Muscle of leg (tissue), 11 donors: ENCODE data around the gene STXBP4. TPM values are rescaled to one million over a fixed set of nuclear protein-coding genes. Genes with fewer than 3 reads are reported as not detected.

Source experiments
- DNase-seq: peaks from one replicate; pipeline ENCODE4 v3.0.0; 2013
- H3K27ac ChIP-seq: one replicate; pipeline ENCODE4 v1.5.1; 2013; ENCODE audit warnings: mild to moderate bottlenecking, low read length, control low read depth
- H3K27me3 ChIP-seq: one replicate; pipeline ENCODE4 v1.6.1; 2013; ENCODE audit warnings: low read length; ENCODE audit not compliant: control insufficient read depth, insufficient read depth
- H3K36me3 ChIP-seq: one replicate; pipeline ENCODE4 v1.6.1; 2013; ENCODE audit warnings: low read length; ENCODE audit not compliant: control insufficient read depth, insufficient read depth
- H3K4me1 ChIP-seq: one replicate; pipeline ENCODE4 v1.6.1; 2013; ENCODE audit warnings: low read length; ENCODE audit not compliant: control insufficient read depth, insufficient read depth
- H3K4me3 ChIP-seq: one replicate; pipeline ENCODE4 v1.5.1; 2013; ENCODE audit warnings: low read length, control low read depth
- H3K9me3 ChIP-seq: replicated peaks from 2 replicates; pipeline ENCODE4 v1.6.1; 2013; ENCODE audit warnings: low read depth, low read length; ENCODE audit not compliant: control insufficient read depth
- WGBS: methylation state at CpG from one replicate; pipeline ENCODE4 v1.1.5; 2013; ENCODE audit warnings: missing lambda C conversion rate; ENCODE audit not compliant: insufficient coverage; 5-methylcytosine and 5-hydroxymethylcytosine counted together
- polyA plus RNA-seq, 8 donors: library from polyadenylated mRNA; unstranded; fragments of 120-200 nt; gene quantifications; one replicate each; pipeline versions ENCODE4 v1.2.1 to v1.2.3, GENCODE V29; 2013; ENCODE audit warnings: inconsistent platforms in 1 of 8, low replicate concordance in 1 of 8; ENCODE audit not compliant: insufficient read length in 8 of 8, insufficient read depth in 1 of 8
- total RNA-seq: library from RNA; stranded (reverse); fragments of 120-200 nt; gene quantifications from one replicate; pipeline ENCODE4 v1.2.4, GENCODE V29; 2013

STXBP4 gene
- total and polyA plus RNA-seq, 9 donors: 3.0 to 10.6 (median 4.1) TPM

DNA sequence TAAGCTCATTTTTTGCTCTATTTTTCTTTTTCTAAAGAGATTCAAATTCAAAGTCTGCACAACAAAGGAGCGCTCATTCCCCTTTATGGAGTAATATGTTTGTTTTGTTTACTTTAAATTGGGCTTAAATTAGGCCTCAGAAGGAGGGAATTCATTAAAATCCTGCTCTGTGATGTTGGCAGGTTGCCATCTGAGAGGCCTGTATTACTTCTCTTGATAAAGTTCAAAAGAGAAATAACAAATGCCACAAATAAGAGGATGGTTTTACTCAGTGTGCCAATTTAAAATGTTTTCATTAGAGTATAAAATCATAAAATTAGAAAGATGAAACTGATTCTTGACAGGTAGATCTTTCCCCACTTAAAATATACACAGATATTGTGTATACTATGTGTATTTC, 241.7 kb downstream of the STXBP4 start:
- WGBS: no CpG with 5 or more reads among the region's 1 CpG
- Histone ChIP-seq H3K27me3 (no peaks in the 10 kb centered on the region), H3K4me3 (no peak overlapping the region), H3K9me3 (no peaks in the 10 kb centered on the region), H3K4me1 (no peaks in the 10 kb centered on the region), H3K27ac (no peak overlapping the region), H3K36me3 (no peaks in the 10 kb centered on the region)
- no peak for DNase-seq

DNA sequence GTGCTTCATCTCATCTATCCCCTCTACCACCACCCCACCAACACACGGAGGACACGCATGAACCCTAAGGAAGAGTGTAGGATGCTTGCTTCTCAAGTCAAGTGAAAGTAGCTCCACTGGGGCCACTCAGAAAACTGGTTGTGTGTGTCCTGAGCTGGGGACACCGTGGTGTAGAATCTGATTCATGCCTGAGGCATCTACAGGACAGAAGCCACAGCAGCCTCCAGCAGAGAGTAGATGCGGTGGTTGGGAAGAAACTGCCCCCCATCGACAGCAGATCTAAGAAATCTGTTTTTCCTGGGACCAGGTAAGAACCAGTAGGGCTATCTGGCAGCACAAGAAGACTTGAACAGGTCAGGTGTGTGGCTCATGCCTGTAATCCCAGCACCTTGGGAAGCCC, 244.3 kb downstream of the STXBP4 start:
- Histone ChIP-seq H3K4me1 (no peaks in the 10 kb centered on the region), H3K27ac (no peak overlapping the region), H3K36me3 (no peaks in the 10 kb centered on the region), H3K9me3 (peaks cover 3% of the 10 kb centered on the region), H3K4me3 (no peak overlapping the region), H3K27me3 (no peaks in the 10 kb centered on the region)
- DNase-seq: no peak
- WGBS: 94% methylated on average over 4 of the region's 5 CpGs

DNA sequence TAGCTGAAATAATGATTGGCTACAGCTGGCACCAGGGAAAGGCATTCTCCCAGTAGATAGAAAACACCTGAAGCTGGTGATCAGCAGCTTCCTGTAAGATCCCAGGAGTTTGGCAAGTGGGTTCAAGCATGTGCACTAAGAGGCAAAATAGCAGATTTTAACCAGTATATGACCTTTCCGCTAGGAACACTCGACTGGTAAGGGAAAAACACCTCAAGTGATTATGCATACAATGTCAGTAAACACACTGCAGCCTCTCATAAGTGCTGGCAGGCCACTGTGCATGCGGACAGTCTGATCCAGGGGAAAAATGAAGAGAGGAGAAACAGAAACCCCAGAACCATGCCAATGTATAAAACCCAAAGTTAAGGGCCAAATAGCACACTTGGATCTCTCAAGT, 247.1 kb downstream of the STXBP4 start:
- Histone ChIP-seq H3K27ac (no peak overlapping the region), H3K27me3 (no peaks in the 10 kb centered on the region), H3K36me3 (no peaks in the 10 kb centered on the region), H3K4me3 (no peak overlapping the region), H3K9me3 (peaks cover 3% of the 10 kb centered on the region), H3K4me1 (no peaks in the 10 kb centered on the region)
- WGBS: no CpG with 5 or more reads among the region's 3 CpGs
- no peak for DNase-seq

DNA sequence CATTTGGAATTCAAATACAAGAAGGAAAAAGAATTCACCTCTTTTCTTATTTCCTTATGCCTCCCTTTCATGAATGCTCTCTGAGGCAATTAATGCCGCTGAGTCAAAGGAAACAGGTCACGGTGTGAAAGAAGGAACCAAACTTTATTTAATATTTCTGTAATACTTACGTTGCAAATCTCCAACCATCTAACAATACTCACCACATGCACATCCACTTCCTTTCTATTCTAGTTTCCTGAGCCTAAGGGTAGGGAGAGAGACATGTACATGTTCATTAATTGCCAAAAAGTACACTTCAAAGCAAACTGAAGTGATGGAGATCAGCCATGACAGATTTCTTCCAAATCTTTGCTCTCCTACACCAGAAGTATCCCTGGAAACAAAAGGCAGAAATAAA, 248.3 kb downstream of the STXBP4 start:
- Histone ChIP-seq H3K27me3 (no peaks in the 10 kb centered on the region), H3K36me3 (no peaks in the 10 kb centered on the region), H3K27ac (no peak overlapping the region), H3K4me3 (no peak overlapping the region), H3K9me3 (peaks cover 3% of the 10 kb centered on the region), H3K4me1 (no peaks in the 10 kb centered on the region)
- DNase-seq: no peak
- WGBS: no CpG with 5 or more reads among the region's 3 CpGs

DNA sequence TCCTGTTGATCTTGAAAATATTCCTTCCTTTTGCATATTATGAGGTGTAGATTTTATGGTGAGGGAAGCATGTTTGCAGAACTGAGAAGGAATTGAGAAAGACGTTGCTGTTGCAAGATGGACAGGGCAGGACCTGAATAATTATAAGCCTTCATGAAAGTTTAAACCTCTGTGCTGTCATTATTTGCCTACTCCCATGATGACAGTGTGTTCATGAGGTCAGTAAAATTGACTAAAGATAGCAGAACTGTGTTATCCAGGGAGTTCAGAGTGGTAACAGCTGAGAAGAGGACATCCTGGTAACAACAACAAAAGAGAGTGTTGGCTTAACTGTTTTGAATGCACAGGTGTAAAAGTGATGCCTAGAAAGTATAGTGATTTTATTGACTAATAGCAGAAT, 250.9 kb downstream of the STXBP4 start:
- no peaks in the 10 kb centered on the region for H3K27me3 ChIP-seq
- WGBS: no CpG with 5 or more reads among the region's 1 CpG
- no peak for DNase-seq
- peaks cover 3% of the 10 kb centered on the region for H3K9me3 ChIP-seq
- no peaks in the 10 kb centered on the region for H3K36me3 ChIP-seq
- no peak overlapping the region for H3K27ac ChIP-seq
- H3K4me3 ChIP-seq: no peak overlapping the region
- no peaks in the 10 kb centered on the region for H3K4me1 ChIP-seq

DNA sequence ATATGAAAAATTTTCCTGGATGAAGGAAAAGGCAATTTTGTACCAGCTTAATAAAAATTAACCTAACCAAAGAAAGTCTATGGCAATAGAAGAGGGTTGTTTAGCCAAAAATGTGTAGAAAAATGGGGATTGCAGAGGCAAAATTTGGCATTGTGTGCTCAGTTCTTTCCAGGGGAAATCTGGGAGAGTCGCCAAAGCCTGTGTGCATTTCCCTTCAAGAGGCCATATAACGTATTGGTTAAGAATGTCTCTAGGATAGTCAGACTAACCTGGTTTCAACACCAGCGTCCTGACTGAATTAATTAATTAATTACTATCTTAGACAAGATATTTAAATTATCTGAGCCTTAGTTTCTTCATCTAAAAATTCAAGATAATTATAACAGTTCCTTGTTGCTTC, 251.4 kb downstream of the STXBP4 start:
- Histone ChIP-seq H3K4me3 (no peak overlapping the region), H3K27me3 (no peaks in the 10 kb centered on the region), H3K27ac (no peak overlapping the region), H3K4me1 (no peaks in the 10 kb centered on the region), H3K36me3 (no peaks in the 10 kb centered on the region), H3K9me3 (peaks cover 3% of the 10 kb centered on the region)
- WGBS: no CpG with 5 or more reads among the region's 3 CpGs
- DNase-seq: peak; percentile 87

Other genes starting within 250 kb of the STXBP4 start
- 3.6 TPM for gene TOM1L1, start 67.9 kb upstream of the STXBP4 start, total RNA-seq
- 10 to 100 TPM in 2 of 8 donors, 1 to 10 TPM in 6; 4.0 to 11.3 (median 6.1) TPM for gene TOM1L1, start 67.9 kb upstream of the STXBP4 start, polyA plus RNA-seq
- 36.7 TPM for gene COX11, start 111 bp upstream of the STXBP4 start, total RNA-seq
- 10 to 100 TPM; 32.7 to 50.8 (median 38.3) TPM for gene COX11, start 111 bp upstream of the STXBP4 start, polyA plus RNA-seq